DOHH2 (cell line): ENCODE data around the gene PCMT1.

Source experiments
- H3F3A ChIP-seq: fragments of 200-600 bp; sonication (generic), shearing (Covaris generic); 2 replicates; pipeline ENCODE4 v1.6.0; 2016; ENCODE audit warnings: antibody characterized with exemption, mild to moderate bottlenecking; ENCODE audit not compliant: control insufficient read depth, insufficient read depth
- H3K27ac ChIP-seq: fragments of 200-600 bp; sonication (generic); 2 replicates; pipeline ENCODE4 v1.5.1; 2014; ENCODE audit warnings: low read depth, mild to moderate bottlenecking, low read length, moderate library complexity
- H3K27me3 ChIP-seq: fragments of 200-600 bp; sonication (generic); 2 replicates; pipeline ENCODE4 v1.6.1; 2014; ENCODE audit warnings: mild to moderate bottlenecking, low read length, mixed read lengths; ENCODE audit not compliant: control insufficient read depth
- H3K36me3 ChIP-seq: fragments of 200-600 bp; sonication (generic); 2 replicates; pipeline ENCODE4 v1.6.1; 2014; ENCODE audit warnings: mild to moderate bottlenecking, low read length, moderate library complexity, mixed read lengths; ENCODE audit not compliant: control insufficient read depth
- H3K4me1 ChIP-seq: fragments of 200-600 bp; sonication (generic); 2 replicates; pipeline ENCODE4 v1.6.1; 2014; ENCODE audit warnings: mild to moderate bottlenecking, low read length, mixed read lengths; ENCODE audit not compliant: control insufficient read depth
- H3K4me2 ChIP-seq: fragments of 200-600 bp; sonication (generic); 2 replicates; pipeline ENCODE4 v1.6.0; 2014; ENCODE audit warnings: mild to moderate bottlenecking, low read length, moderate library complexity
- H3K4me3 ChIP-seq: fragments of 200-600 bp; sonication (generic); 2 replicates; pipeline ENCODE4 v1.5.1; 2014; ENCODE audit warnings: mild to moderate bottlenecking, low read length, mixed read lengths
- H3K79me2 ChIP-seq: fragments of 200-600 bp; sonication (generic); 2 replicates; pipeline ENCODE4 v1.6.1; 2014; ENCODE audit warnings: mild to moderate bottlenecking, low read length, mixed read lengths; ENCODE audit not compliant: control insufficient read depth
- H3K9me2 ChIP-seq: fragments of 200-600 bp; sonication (generic); replicated peaks from 2 replicates; pipeline ENCODE4 v1.6.1; 2014; ENCODE audit warnings: mild to moderate bottlenecking, low read length, mixed read lengths; ENCODE audit not compliant: control insufficient read depth
- H3K9me3 ChIP-seq: fragments of 200-600 bp; sonication (generic); 2 replicates; pipeline ENCODE4 v1.6.1; 2014; ENCODE audit warnings: antibody characterized with exemption, low read length, mixed read lengths; ENCODE audit not compliant: control insufficient read depth, insufficient read depth
- H4K20me1 ChIP-seq: fragments of 200-600 bp; sonication (generic); 2 replicates; pipeline ENCODE4 v1.6.0; 2014; ENCODE audit warnings: low read depth, mild to moderate bottlenecking, antibody characterized with exemption, low read length, moderate library complexity; ENCODE audit not compliant: control insufficient read depth, insufficient read depth
- CTCF ChIP-seq: fragments of 200-600 bp; sonication (generic); IDR thresholded peaks from one replicate; pipeline ENCODE4 v1.5.1; 2014; ENCODE audit warnings: antibody characterized with exemption, mild to moderate bottlenecking, low read depth, low read length; ENCODE audit not compliant: poor library complexity, severe bottlenecking
- EZH2phosphoT487 ChIP-seq: fragments of 200-600 bp; sonication (generic); IDR thresholded peaks from 2 replicates; pipeline ENCODE4 v1.6.1; 2017; ENCODE audit warnings: borderline replicate concordance, mild to moderate bottlenecking, antibody characterized with exemption, low read length, moderate library complexity, mixed read lengths

Gene PCMT1

GRCh38 chr6:149859938-149860337 lies 110.4 kb downstream of the PCMT1 start:
- no peaks in the 10 kb centered on the region for H3K9me2 ChIP-seq
- no peak overlapping the region for H3K27ac ChIP-seq
- TF ChIP-seq CTCF: no peak
- no peak for TF ChIP-seq EZH2phosphoT487
- no peaks in the 10 kb centered on the region for H3K79me2 ChIP-seq
- H3K4me1 ChIP-seq: peaks cover 12% of the 10 kb centered on the region
- H3F3A ChIP-seq: no peaks in the 10 kb centered on the region
- peaks cover 13% of the 10 kb centered on the region for H3K27me3 ChIP-seq
- no peaks in the 10 kb centered on the region for H3K9me3 ChIP-seq
- H4K20me1 ChIP-seq: no peaks in the 10 kb centered on the region; the same call in 1 of the 2 replicates
- H3K4me3 ChIP-seq: no peak overlapping the region
- H3K36me3 ChIP-seq: no peaks in the 10 kb centered on the region
- no peak overlapping the region for H3K4me2 ChIP-seq

- Histone ChIP-seq H3K4me1 (peaks cover 16% of the 10 kb centered on the region), H3K36me3 (no peaks in the 10 kb centered on the region), H3K9me3 (no peaks in the 10 kb centered on the region), H3K9me2 (no peaks in the 10 kb centered on the region), H3K4me2 (no peak overlapping the region), H3K27ac (no peak overlapping the region), H3F3A (no peaks in the 10 kb centered on the region), H3K4me3 (no peak overlapping the region), H3K79me2 (no peaks in the 10 kb centered on the region), H4K20me1 (no peaks in the 10 kb centered on the region; the same call in 1 of the 2 replicates), H3K27me3 (peaks cover 13% of the 10 kb centered on the region)
- no peak for TF ChIP-seq CTCF
- no peak for TF ChIP-seq EZH2phosphoT487
These were observed 110.9 kb downstream of the PCMT1 start for GRCh38 chr6:149860513-149860833.
